GM19043 (cell line): ENCODE results near the gene RPL3.

Experiments
- ATAC-seq: cut with Tn5 transposase; IDR thresholded peaks from one replicate; pipeline ENCODE4 v1.9.1; 2021; ENCODE audit warnings: low read depth; ENCODE audit not compliant: unreplicated experiment

RPL3 gene

GRCh38 chr22:39318507-39319283 lies 728 bp downstream of the RPL3 start:
- no peak for ATAC-seq

DNA sequence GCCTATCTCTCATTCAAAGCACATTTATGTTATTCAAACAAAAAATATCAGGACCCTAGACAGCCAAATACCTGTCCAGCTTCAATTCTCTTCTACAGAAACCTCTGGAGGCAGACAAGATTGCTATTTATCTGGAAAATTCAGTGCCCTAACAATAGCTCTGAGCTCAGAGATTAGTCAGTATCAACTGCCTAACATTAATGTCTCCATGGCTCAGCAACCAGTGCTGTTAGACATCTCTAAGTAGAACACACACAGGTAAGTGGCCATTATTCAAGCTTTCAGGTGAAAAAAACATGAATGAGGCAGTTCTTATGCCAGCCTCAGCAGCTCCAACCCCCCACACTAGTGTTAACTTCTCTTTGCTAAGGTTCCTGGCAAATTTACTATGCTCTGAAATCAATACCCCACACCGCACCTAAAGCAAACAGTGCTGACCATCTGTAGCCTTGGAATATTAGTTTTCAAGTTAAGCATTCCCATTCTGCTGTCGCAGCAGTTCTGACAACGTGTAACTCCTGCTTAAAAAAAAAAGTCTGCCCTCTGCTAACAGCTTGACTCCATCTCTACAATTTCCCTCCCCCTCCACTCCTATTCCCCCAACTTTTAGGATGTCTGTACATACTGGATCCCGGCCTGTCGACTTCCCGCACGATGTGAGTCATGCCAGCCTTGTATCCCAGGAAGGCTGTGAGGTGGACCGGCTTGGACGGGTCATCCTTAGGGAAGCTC lies 1.5 kb downstream of the RPL3 start:
- ATAC-seq = no peak

DNA sequence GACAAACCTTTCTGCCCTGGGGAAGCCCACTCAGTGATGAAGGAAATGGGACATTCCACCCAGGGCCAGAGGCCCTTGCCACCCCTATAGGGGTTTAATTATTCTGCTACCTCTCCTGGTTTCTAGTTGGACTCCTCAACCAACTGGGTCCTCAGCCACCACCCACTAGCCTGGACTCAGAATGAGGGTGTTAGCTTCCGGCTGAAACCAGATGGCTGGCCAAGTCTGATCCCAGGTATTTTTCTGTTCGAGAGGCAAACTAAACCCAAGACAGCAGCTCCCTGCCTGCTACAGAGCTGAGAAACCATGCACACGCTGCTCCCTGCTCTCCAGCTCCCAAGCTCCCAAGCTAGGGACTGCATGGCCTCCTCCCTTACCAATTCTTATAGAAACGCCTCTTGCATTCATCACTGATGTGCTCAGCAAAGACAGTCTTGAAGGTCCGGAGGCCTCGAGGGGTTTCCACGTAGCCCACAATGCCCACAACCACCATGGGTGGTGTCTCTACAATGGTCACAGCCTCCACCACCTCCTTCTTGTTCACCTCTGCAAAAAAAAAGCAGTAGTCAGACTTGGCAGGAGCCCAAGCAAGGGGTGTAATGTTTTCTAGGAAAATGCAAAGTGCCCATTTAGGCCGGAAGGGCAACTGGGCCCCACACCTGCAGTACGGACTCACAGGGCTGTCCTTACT lies 2.2 kb downstream of the RPL3 start:
- ATAC-seq = no peak

DNA sequence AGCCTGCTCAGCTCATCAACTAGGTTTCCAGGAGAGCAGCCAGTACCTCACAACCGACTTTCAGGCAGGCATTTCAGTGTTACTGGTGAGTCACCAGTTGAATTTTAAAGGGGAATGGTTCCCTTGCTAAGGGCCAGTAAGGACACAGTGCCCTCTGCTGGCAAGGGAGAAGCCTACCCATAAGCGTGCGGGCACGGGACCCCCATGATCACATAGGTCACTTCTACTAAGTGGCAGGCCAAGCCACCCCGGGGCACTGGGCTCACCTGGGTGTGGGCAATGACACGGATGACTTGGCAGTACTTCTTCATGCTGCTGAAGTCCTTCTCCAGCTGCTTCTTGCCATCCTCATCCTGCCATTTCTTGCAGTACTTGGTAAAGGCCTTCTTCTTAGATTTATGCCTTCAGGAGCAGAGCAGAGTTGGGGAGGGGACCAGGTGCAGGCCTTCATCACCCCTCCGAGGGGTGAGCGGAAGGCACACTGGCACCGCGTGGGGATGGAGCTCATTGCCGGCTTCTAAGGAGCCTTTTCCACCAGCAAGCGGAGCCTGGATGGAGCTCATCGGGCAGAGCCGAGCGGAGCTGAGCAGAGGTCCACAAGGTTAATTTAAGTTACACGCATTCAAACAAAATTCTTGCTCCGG lies 2.9 kb downstream of the RPL3 start:
- ATAC-seq = no peak

DNA sequence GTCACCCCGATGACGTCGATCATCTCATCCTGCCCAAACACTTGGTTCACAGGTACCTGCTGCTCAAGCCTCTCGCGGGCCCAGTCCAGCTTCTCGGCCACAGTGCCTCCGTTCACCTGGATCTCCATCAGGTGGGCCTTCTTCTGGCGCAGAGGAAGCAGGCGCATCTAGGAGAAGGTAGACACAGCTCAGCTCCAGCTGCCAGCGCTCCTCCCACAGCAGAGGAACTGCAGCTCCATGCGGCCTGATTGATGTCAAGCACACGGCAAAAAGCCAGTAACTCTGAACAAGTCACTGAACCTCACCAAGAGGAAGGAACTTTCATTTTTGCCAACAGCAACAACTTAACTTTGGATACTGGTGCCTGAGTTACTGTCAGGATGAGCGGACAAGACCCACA lies 4.0 kb downstream of the RPL3 start:
- ATAC-seq = no peak

DNA sequence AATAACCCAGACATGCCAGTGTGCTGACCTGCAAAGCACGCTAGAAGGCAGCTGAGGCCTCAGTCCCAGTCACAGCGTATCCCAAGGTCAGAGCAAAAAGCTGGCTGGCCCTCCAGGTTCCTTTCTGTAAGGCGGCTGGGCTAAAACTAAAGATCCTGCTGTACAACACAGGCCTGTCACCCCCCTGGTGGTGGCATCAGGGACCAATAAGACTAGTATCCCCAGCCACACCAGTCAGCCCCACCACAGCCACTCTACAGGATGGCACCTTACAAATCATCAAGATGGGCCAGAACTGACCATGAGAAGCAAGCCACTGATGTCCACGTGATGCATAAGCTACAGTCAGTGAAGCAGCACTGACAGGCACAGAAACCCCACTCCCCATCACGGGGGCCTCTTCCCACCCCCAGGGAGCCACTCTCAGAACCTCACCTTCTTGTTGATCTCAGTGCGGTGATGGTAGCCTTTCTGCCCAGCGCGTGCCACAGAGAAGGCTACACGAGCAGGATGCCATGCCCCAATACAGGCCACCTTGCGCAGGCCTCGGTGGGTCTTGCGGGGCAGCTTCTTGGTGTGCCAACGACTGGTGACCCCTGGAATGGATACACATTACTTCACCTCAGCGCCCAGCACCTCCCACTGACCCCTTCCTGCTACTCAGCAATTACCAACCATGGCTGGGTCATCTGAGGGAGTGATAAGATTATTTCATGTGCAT lies 5.0 kb downstream of the RPL3 start:
- ATAC-seq = no peak

DNA sequence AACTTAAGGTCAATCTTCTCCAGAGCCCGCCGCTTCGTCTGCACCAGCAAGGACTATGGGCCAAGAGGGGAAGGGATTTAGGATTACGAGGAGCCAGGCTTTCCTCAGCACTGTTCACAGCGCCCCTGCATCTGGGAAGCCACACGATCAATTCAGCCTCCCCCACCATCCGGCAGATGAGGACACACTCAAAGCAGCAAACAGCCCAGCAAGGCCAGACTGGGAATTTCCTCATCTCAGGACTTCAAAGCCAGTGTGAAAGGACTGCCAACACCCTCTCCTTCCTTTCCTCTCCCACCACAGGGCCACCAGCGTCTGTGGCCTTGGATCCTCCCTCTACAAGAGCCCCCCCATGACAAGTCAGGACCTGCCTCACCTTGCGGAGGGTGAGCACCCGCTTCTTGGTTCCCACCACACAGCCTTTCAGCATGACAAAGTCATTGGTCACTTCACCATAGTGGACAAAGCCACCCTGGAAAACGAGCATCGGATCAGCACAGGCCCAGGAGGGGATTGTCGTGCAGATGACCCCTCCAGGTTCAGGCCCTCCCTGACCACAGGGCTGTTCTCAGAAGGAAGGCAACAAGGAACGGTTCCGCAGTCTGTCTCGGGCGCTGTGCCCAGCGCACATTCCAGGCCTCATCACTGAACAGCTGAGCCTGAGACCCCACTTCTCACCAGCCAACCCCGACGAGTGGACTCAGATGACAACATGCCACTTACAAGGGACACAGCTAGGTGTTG lies 6.0 kb downstream of the RPL3 start:
- ATAC-seq = no peak

DNA sequence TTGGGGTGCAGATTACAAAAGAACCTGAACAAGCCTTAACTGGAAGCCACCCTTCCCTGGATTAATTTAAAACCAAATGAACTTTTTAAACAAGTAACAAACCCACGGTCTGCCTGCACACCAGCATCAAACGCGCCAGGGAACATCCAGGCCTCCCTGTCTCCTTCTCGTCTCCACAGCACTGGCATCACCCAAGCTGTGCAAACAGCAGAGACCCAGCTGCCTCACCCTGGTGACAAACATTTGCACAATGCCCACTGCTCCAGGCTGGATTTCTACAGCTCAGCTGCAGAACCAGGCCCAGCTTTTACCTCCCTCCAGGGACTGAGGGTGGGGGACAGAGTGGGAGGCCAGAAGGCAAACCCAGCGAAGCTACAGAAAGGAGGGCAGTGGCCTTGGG lies 7.0 kb downstream of the RPL3 start:
- ATAC-seq = no peak

GRCh38 chr22:39311592-39312400 lies 7.6 kb downstream of the RPL3 start:
- no peak for ATAC-seq

- no peak for ATAC-seq
Observed at GRCh38 chr22:39309881-39310714, 9.3 kb downstream of the RPL3 start.

- ATAC-seq = no peak
Observed at GRCh38 chr22:39309364-39309861, 10.0 kb downstream of the RPL3 start.

- no peak for ATAC-seq
Observed at GRCh38 chr22:39308614-39309363, 10.6 kb downstream of the RPL3 start.

- ATAC-seq = no peak
Observed at GRCh38 chr22:39306456-39307361, 12.7 kb downstream of the RPL3 start.

- no peak for ATAC-seq
Observed at GRCh38 chr22:39303892-39304671, 15.3 kb downstream of the RPL3 start.

DNA sequence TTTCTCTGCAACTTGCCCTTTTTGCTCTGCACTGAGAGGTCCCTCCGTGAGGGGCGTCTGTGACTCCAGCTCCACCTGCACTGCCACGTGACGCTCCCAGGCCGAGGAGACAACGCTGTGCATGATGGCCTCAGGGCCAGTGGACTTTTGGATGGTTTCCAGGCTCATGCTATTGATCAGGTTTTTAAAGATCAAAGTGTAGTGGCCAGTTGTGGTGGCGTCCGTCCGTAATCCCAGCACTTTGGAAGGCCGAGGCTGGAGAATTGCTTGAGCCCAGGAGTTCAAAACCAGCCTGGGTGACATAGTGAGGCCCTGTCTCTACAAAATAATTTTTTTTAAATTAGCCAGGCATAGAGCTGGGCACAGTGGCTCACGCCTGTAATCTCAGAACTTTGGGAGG lies 16.1 kb downstream of the RPL3 start:
- ATAC-seq = no peak
